Daoy (cell line): ENCODE measurements around the gene NMT2. TPM values are rescaled to one million over a fixed set of nuclear protein-coding genes. Genes with fewer than 3 reads are reported as not detected.

Experiments used
- DNase-seq: peaks from one replicate; pipeline ENCODE4 v3.0.0-alpha.2; 2015; ENCODE audit warnings: low read depth
- total RNA-seq: library from RNA; depleted of rRNA; stranded (reverse); fragments of >200 nt; shearing (Covaris generic); gene quantifications from 2 replicates; pipeline ENCODE4 v1.2.3, GENCODE V29; 2014; rRNA removed

The NMT2 gene
- total RNA-seq, 1 experiment from 2014 or later = 31.7 TPM

GRCh38 chr10:15092855-15093408 lies 75.6 kb downstream of the NMT2 start:
- no peak for DNase-seq

GRCh38 chr10:15091418-15091817 lies 77.1 kb downstream of the NMT2 start:
- DNase-seq = no peak

GRCh38 chr10:15088428-15089261 lies 79.8 kb downstream of the NMT2 start, which contains the start of gene ACBD7:
Gene ACBD7, minus strand, starts transcription at chr10:15088776. Its CDS starts 48 bp downstream, at chr10:15088728.
- peak; percentile 90 for DNase-seq

GRCh38 chr10:15084502-15084922 lies 84.0 kb downstream of the NMT2 start:
- DNase-seq = peak; percentile 90

GRCh38 chr10:15083674-15084501 lies 84.6 kb downstream of the NMT2 start:
- no peak for DNase-seq

GRCh38 chr10:15075421-15075820 lies 93.1 kb downstream of the NMT2 start:
- DNase-seq = no peak

GRCh38 chr10:15072358-15072757 lies 96.1 kb downstream of the NMT2 start:
- DNase-seq = no peak

- no peak for DNase-seq
These were observed 99.3 kb downstream of the NMT2 start for GRCh38 chr10:15069230-15069629.

- DNase-seq = peak; percentile 9
These were observed 99.7 kb downstream of the NMT2 start for GRCh38 chr10:15068802-15069201.

GRCh38 chr10:15067154-15067553 lies 101.3 kb downstream of the NMT2 start:
- no peak for DNase-seq

- DNase-seq = no peak
These were observed 107.9 kb downstream of the NMT2 start for GRCh38 chr10:15060638-15061037.

- no peak for DNase-seq
These were observed 108.6 kb downstream of the NMT2 start for GRCh38 chr10:15059914-15060313.

GRCh38 chr10:15058689-15059088 lies 109.8 kb downstream of the NMT2 start:
- no peak for DNase-seq

Other genes with a start within 250 kb of the NMT2 start
- gene DCLRE1C, start 214.6 kb downstream of the NMT2 start, total RNA-seq = 9.9 and 10.2 TPM in 2 replicates
- gene MEIG1, start 209.3 kb downstream of the NMT2 start, total RNA-seq = not detected in 2 replicates
- gene OLAH, start 124.8 kb downstream of the NMT2 start, total RNA-seq = not detected in 2 replicates
- gene ACBD7, start 79.9 kb downstream of the NMT2 start, total RNA-seq = 8.5 and 10.2 TPM in 2 replicates
- gene RPP38, start 71.3 kb downstream of the NMT2 start, total RNA-seq = 6.6 and 8.8 TPM in 2 replicates
- 15.3 and 20.6 TPM in 2 replicates for gene FAM171A1, start 202.6 kb upstream of the NMT2 start, total RNA-seq